HepG2 (cell line): ENCODE results near the gene ZFR2. TPM values are rescaled to one million over a fixed set of nuclear protein-coding genes. Genes with fewer than 3 reads are reported as not detected.

ENCODE experiments used
- CBFB ChIP-seq: sonication (generic); formaldehyde crosslinking; IDR thresholded peaks from 2 replicates; pipeline ENCODE4 v1.4.0; 2020; ENCODE audit warnings: missing genetic modification reagents
- FOSL2 ChIP-seq: sonication (generic); formaldehyde crosslinking; IDR thresholded peaks from 2 replicates; pipeline ENCODE4 v1.4.0; 2020; ENCODE audit warnings: missing genetic modification reagents
- KLF16 ChIP-seq, 2 experiments: sonication (generic) in 1 of 2; formaldehyde crosslinking in 1 of 2; IDR thresholded peaks; 2 replicates each; pipeline versions ENCODE4 v1.6.1 to v1.8.0; 2016 to 2023; ENCODE audit warnings: missing genetic modification reagents in 2 of 2, missing compliant biosample characterization in 1 of 2
- LCORL ChIP-seq, 2 experiments: fragments of 450-650 bp in 1 of 2; sonication (generic) in 1 of 2; formaldehyde crosslinking in 1 of 2; IDR thresholded peaks; 2 replicates each; pipeline versions ENCODE4 v1.5.0 to v1.6.1; 2017 to 2020; ENCODE audit warnings: antibody characterized with exemption in 1 of 2, missing genetic modification reagents in 1 of 2
- NFRKB ChIP-seq: fragments of 450-650 bp; IDR thresholded peaks from 2 replicates; pipeline ENCODE4 v1.6.1; 2017
- PRPF4 ChIP-seq: fragments of 200-400 bp; formaldehyde crosslinking; IDR thresholded peaks from 2 replicates; pipeline ENCODE4 v1.6.1; 2016; ENCODE audit warnings: low read length, low read depth; ENCODE audit not compliant: poor library complexity, severe bottlenecking
- SP1 ChIP-seq, 2 experiments: fragments of 450-650 bp in 1 of 2; sonication (generic) in 1 of 2; formaldehyde crosslinking in 1 of 2; IDR thresholded peaks; 2 replicates each; pipeline versions ENCODE4 v1.4.0 to v1.6.1; 2016 to 2020; ENCODE audit warnings: missing genetic modification reagents in 1 of 2
- SRF ChIP-seq: IDR thresholded peaks from 2 replicates; pipeline ENCODE4 v1.6.1; 2011; ENCODE audit warnings: mild to moderate bottlenecking, low read depth, low read length, moderate library complexity
- ZBTB20 ChIP-seq: sonication (generic); formaldehyde crosslinking; IDR thresholded peaks from 2 replicates; pipeline ENCODE4 v1.8.1; 2023; ENCODE audit warnings: missing genetic modification reagents, low read depth, mild to moderate bottlenecking, borderline replicate concordance
- ZNF17 ChIP-seq: sonication (generic); formaldehyde crosslinking; IDR thresholded peaks from 2 replicates; pipeline ENCODE4 v1.5.0; 2020; ENCODE audit warnings: mild to moderate bottlenecking, missing genetic modification reagents
- ZNF318 ChIP-seq: sonication (generic); formaldehyde crosslinking; IDR thresholded peaks from 2 replicates; pipeline ENCODE4 v1.4.0; 2020; ENCODE audit warnings: mild to moderate bottlenecking, missing genetic modification reagents
- ZNF331 ChIP-seq: sonication (generic); formaldehyde crosslinking; IDR thresholded peaks from 2 replicates; pipeline ENCODE4 v1.4.0; 2020; ENCODE audit warnings: missing genetic modification reagents
- ZNF501 ChIP-seq: sonication (generic); formaldehyde crosslinking; IDR thresholded peaks from 2 replicates; pipeline ENCODE4 v1.5.1; 2020; ENCODE audit warnings: mild to moderate bottlenecking, moderate library complexity, missing genetic modification reagents
- ZNF530 ChIP-seq: sonication (generic); formaldehyde crosslinking; IDR thresholded peaks from 2 replicates; pipeline ENCODE4 v1.5.0; 2020; ENCODE audit warnings: low read depth, mild to moderate bottlenecking, missing genetic modification reagents
- ZNF883 ChIP-seq: sonication (generic); formaldehyde crosslinking; IDR thresholded peaks from 2 replicates; pipeline ENCODE4 v1.5.1; 2020; ENCODE audit warnings: mild to moderate bottlenecking, missing genetic modification reagents; ENCODE audit errors: not compliant biosample characterization
- polyA plus RNA-seq, 8 experiments: library from polyadenylated mRNA; depleted of rRNA in 3 of 8; stranded (reverse) in 7 of 8; unstranded in 1 of 8; fragments of >200 nt; fragmentation: Illumina TruSeq in 4 of 8; extraction: Trizol in 4 of 8; gene quantifications; 2 replicates each; pipeline versions ENCODE4 v1.2.1 to v1.2.3, GENCODE V29; 2011 to 2016; ENCODE audit warnings: low read depth in 4 of 8, missing spikeins in 1 of 8, mixed read lengths in 1 of 8; ENCODE audit not compliant: insufficient read depth in 1 of 8
- total RNA-seq, 5 experiments: library from RNA; depleted of rRNA; stranded (reverse); fragments of >200 nt; fragmentation: Illumina TruSeq; extraction: Trizol; gene quantifications; 2 replicates each; pipeline ENCODE4 v1.2.3, GENCODE V29; 2016; ENCODE audit warnings: low read depth in 1 of 5
- TF ChIP-seq, protein P1 (sequence below): sonication (generic); formaldehyde crosslinking; IDR thresholded peaks from 2 replicates; pipeline ENCODE4 v1.4.0; 2020; ENCODE audit warnings: missing genetic modification reagents
- TF ChIP-seq, protein P2 (sequence below): sonication (generic); formaldehyde crosslinking; IDR thresholded peaks from 2 replicates; pipeline ENCODE4 v1.4.0; 2020; ENCODE audit warnings: mild to moderate bottlenecking, missing genetic modification reagents

The ZFR2 gene
- total and polyA plus RNA-seq, 2 of the 13 experiments (the other 11 are each of a cell fraction or from before 2014, with no cell fraction given): 0.37 to 0.69 TPM

DNA sequence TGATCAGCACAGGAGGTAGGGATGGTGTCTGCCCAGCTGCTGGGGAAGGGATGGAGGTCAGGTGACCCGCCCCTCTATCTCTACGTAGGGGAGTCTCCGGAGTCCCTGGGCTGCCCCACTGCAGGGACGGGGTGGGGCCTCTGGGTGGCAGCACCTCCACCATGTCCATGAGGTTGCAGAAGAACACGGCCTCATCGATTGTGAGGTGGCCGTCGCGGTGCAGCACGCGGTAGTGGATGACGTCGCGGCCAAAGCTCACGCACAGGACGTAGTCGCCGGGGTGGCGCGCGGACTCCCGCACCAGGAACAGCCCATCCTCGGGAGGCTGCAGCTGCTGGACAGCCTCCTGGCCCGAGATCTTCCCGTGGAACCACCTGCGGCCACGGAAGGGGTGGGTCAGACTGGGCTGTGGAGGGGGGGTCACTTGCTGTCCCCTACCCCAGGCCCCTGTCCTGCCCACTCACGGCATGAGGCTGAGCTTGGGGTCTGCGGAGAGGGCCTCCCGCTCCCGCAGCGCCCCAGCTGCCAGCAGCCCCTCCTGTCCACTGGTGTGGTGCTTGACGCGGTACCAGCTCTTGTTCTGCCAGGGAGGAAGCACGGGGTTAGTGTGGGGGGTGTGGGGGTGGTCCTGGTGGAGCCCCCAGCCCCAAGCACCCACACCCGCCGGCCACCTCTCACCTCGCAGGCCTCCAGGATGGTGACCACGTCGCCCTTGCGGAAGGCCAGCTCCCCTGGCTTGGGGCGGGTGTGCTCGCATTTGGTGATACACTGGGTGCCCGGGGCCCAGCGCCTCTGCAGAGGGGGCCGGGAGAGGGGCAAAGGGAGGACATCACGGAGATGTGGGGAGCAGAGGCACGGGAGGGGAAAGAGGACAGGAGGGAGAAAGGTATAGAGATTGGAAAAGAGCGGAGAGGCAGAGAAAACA, 84.9 kb downstream of the ZFR2 start (continued):
- TF ChIP-seq, protein P1, sequence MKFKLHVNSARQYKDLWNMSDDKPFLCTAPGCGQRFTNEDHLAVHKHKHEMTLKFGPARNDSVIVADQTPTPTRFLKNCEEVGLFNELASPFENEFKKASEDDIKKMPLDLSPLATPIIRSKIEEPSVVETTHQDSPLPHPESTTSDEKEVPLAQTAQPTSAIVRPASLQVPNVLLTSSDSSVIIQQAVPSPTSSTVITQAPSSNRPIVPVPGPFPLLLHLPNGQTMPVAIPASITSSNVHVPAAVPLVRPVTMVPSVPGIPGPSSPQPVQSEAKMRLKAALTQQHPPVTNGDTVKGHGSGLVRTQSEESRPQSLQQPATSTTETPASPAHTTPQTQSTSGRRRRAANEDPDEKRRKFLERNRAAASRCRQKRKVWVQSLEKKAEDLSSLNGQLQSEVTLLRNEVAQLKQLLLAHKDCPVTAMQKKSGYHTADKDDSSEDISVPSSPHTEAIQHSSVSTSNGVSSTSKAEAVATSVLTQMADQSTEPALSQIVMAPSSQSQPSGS (CRISPR knock-in tag): 0 out of 2 replicates have a peak, but pooled peaks have one; percentile 30
- TF ChIP-seq CBFB (no peak), ZNF883 (CRISPR knock-in tag) (no peak), ZBTB20 (CRISPR knock-in tag) (peak; percentile 42; the same call in 1 of the 2 replicates), KLF16 (CRISPR knock-in tag; IDR thresholded peaks at IDR 0.05) (peak in 1 of 2 experiments; percentile 39; a peak in 1 of 4 replicates), SP1 (IDR thresholded peaks at IDR 0.05) (no peak), SP1 (CRISPR knock-in tag; IDR thresholded peaks at IDR 0.05) (peak; percentile 43; the same call in 1 of the 2 replicates), ZNF17 (CRISPR knock-in tag) (no peak), FOSL2 (peak; percentile 17; the same call in 1 of the 2 replicates), SRF (no peak), ZNF318 (CRISPR knock-in tag) (peak; percentile 43; the same call in 1 of the 2 replicates), ZNF331 (CRISPR knock-in tag) (no peak), ZNF530 (no peak), LCORL (IDR thresholded peaks at IDR 0.05) (no peak), LCORL (CRISPR knock-in tag; IDR thresholded peaks at IDR 0.05) (no peak), ZNF501 (CRISPR knock-in tag) (0 out of 2 replicates have a peak, but pooled peaks have one; percentile 21), NFRKB (no peak), PRPF4 (no peak)
- TF ChIP-seq, protein P2, sequence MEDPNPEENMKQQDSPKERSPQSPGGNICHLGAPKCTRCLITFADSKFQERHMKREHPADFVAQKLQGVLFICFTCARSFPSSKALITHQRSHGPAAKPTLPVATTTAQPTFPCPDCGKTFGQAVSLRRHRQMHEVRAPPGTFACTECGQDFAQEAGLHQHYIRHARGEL: no peak
